PC-9 (cell line): ENCODE measurements around the gene NECTIN1.

Source experiments
- EZH2 ChIP-seq: fragments of 200-600 bp; sonication (generic); IDR thresholded peaks from 2 replicates; pipeline ENCODE4 v1.8.0; 2017; ENCODE audit warnings: antibody characterized with exemption, low read depth
- TF ChIP-seq, protein P1 (sequence below): fragments of 200-600 bp; sonication (generic); conservative IDR thresholded peaks from 2 replicates; pipeline ENCODE4 v1.6.1; 2017; ENCODE audit warnings: mixed run types, antibody characterized with exemption, mild to moderate bottlenecking, moderate library complexity

DNA sequence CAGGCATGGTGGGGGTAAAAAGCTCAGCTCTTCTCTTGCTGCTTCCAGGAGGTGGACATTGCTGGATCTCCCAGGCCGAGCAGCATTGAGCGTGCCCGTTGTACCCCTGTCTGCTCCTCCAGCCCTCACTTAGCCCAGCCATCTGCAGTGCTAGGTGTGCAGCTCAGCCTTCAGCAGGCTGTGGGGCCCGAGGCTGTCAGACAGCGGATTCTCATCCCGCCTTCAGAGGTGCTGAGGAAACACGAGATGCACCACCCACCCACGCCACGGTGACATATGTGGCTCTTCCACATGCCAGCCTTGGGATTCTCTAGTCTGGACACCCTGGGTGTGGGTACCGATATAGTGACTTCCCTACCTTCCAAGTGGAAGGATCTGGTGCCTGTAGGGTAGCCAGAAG lies 48.9 kb upstream of the NECTIN1 start:
- TF ChIP-seq, protein P1, sequence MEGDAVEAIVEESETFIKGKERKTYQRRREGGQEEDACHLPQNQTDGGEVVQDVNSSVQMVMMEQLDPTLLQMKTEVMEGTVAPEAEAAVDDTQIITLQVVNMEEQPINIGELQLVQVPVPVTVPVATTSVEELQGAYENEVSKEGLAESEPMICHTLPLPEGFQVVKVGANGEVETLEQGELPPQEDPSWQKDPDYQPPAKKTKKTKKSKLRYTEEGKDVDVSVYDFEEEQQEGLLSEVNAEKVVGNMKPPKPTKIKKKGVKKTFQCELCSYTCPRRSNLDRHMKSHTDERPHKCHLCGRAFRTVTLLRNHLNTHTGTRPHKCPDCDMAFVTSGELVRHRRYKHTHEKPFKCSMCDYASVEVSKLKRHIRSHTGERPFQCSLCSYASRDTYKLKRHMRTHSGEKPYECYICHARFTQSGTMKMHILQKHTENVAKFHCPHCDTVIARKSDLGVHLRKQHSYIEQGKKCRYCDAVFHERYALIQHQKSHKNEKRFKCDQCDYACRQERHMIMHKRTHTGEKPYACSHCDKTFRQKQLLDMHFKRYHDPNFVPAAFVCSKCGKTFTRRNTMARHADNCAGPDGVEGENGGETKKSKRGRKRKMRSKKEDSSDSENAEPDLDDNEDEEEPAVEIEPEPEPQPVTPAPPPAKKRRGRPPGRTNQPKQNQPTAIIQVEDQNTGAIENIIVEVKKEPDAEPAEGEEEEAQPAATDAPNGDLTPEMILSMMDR: no peak
- TF ChIP-seq EZH2: no peak
